ENCODE measurements around the gene INTS2. TPM values are rescaled to one million over a fixed set of nuclear protein-coding genes. Genes with fewer than 3 reads are reported as not detected.
A peak's percentile ranks its signal among the peaks of the same experiment; 100 is the strongest.

INTS2 gene
- polyA plus RNA-seq, 1 of the 3 experiments (the other 2 are of a cell fraction) = 6.7 TPM

DNA sequence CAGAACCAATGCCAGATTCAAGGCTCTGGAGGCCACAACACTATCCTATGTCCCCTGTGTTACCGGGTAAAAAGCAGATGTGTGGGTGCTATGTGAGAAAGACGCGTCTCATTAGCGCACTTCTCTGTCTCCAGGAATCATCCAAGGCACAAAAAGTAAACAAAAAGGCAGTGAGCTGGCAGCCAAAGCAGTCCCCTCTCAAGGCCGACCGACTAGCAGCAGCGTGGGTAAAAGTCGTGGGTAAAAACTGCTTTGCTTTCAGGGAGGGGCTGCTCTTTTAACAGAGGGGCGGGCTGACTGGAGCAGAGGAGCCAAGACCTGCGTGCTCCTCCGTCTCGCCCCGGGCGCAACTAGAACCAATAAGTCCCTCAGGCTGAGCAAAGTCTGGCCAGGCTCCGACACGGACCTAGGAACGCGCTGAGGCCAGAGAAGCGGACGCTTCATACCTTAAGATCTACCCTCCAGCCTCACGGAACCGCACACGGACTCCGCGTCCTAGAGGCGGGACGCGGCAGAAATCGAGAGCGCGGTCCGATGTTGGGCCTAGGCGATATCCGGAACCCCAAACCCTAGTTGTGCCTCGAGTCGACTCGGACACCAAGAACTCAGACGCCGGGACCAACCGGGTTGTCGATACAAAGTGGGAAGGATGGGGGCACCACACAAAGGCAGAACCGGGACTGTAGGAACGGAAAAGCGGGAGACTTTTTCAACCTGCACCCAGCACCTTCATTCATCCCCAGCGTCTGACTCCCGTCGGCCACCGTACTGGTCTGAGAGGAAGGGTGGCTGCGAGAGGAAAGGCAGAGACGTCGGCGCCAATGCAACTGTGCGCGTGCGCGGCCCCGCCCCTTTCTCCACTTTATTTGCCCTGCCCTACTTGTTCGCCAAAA, at the start of gene INTS2 (continued):
- TF ChIP-seq EP300 (IDR thresholded peaks at IDR 0.05; ENCODE audit: borderline replicate concordance in 1 of 2, low read depth in 1 of 2, low read length in 1 of 2) = peak in 1 of 2 experiments; percentile 44; a peak in 1 of 4 replicates
- TF ChIP-seq RAD21 (IDR thresholded peaks at IDR 0.05; ENCODE audit: low read length) = no peak
- TF ChIP-seq, protein P1, sequence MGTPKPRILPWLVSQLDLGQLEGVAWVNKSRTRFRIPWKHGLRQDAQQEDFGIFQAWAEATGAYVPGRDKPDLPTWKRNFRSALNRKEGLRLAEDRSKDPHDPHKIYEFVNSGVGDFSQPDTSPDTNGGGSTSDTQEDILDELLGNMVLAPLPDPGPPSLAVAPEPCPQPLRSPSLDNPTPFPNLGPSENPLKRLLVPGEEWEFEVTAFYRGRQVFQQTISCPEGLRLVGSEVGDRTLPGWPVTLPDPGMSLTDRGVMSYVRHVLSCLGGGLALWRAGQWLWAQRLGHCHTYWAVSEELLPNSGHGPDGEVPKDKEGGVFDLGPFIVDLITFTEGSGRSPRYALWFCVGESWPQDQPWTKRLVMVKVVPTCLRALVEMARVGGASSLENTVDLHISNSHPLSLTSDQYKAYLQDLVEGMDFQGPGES (IDR thresholded peaks at IDR 0.05; ENCODE audit: low read depth, low read length) = no peak
- TF ChIP-seq MXI1 (IDR thresholded peaks at IDR 0.05; ENCODE audit: low read depth, low read length) = peak; percentile 76; the same call in 1 of the 2 replicates
- TF ChIP-seq, protein P2, sequence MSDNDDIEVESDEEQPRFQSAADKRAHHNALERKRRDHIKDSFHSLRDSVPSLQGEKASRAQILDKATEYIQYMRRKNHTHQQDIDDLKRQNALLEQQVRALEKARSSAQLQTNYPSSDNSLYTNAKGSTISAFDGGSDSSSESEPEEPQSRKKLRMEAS (IDR thresholded peaks at IDR 0.05; ENCODE audit: low read depth) = peak; percentile 75

GRCh38 chr17:61974115-61974514, 46.3 kb upstream of the INTS2 start:
- Histone ChIP-seq H4K20me1 (ENCODE audit: insufficient read depth) (peaks cover 20% of the 10 kb centered on the region; the same call in 1 of the 2 replicates), H3K79me2 (ENCODE audit: insufficient read depth) (peaks cover 81% of the 10 kb centered on the region), H3K9me2 (no peaks in the 10 kb centered on the region), H2AFZ (ENCODE audit: low read depth) (no peak overlapping the region), H3F3A (replicated peaks; ENCODE audit: insufficient read depth) (peaks cover 22% of the 10 kb centered on the region), H3K4me3 (ENCODE audit: low read depth in 2 of 2, low read length in 1 of 2) (no peak overlapping the region), H3K27ac (ENCODE audit: low read depth in 2 of 2, low read length in 1 of 2) (no peak overlapping the region), H3K27me3 (ENCODE audit: insufficient read depth) (no peaks in the 10 kb centered on the region), H3K9me3 (no peaks in the 10 kb centered on the region), H3K36me3 (replicated peaks in 1 of 2; ENCODE audit: control insufficient read depth in 1 of 2, insufficient read depth in 2 of 2, low read length in 1 of 2) (peaks cover 26 to 89% of the 10 kb centered on the region in 2 experiments), H3K4me1 (ENCODE audit: control insufficient read depth in 1 of 2, insufficient read depth in 2 of 2, low read depth in 1 of 2, low read length in 1 of 2) (no peaks in the 10 kb centered on the region), H3K9ac (no peak overlapping the region), H3K4me2 (no peak overlapping the region)
- WGBS (ENCODE audit: low lambda C conversion rate) = 99% methylated on average over 7 of the region's 7 CpGs
- ChIA-PET CTCF (interaction anchor here (0.7 kb wide), 1 partner anchor 120 kb away, joined by 3 read pairs; no protein-coding TSS in a partner anchor), POLR2A (no interaction called here)
- no peak for DNase-seq
- TF ChIP-seq JUND (IDR thresholded peaks at IDR 0.05) = no peak
- TF ChIP-seq RFX5 (IDR thresholded peaks at IDR 0.05; ENCODE audit: low read length) = no peak
- TF ChIP-seq RAD21 (IDR thresholded peaks at IDR 0.05; ENCODE audit: low read length) = no peak
- TF ChIP-seq TCF12 (IDR thresholded peaks at IDR 0.05) = no peak
- TF ChIP-seq CHD2 (IDR thresholded peaks at IDR 0.05; ENCODE audit: low read length, partially characterized antibody) = no peak
- no peak for TF ChIP-seq TAF1 (IDR thresholded peaks at IDR 0.05; ENCODE audit: borderline replicate concordance, low read depth, low read length)

- ChIA-PET CTCF (no interaction called here), POLR2A (no interaction called here)
- peaks cover 27 to 86% of the 10 kb centered on the region in 2 experiments for H3K36me3 ChIP-seq (replicated peaks in 1 of 2; ENCODE audit: control insufficient read depth in 1 of 2, insufficient read depth in 2 of 2, low read length in 1 of 2)
- H3K4me2 ChIP-seq = no peak overlapping the region
- peaks cover 17% of the 10 kb centered on the region for H3F3A ChIP-seq (replicated peaks; ENCODE audit: insufficient read depth)
- no peaks in the 10 kb centered on the region for H3K9me2 ChIP-seq
- H3K27me3 ChIP-seq (ENCODE audit: insufficient read depth) = no peaks in the 10 kb centered on the region
- no peak for DNase-seq
- peaks cover 65% of the 10 kb centered on the region for H3K79me2 ChIP-seq (ENCODE audit: insufficient read depth)
- no peak overlapping the region for H3K4me3 ChIP-seq (ENCODE audit: low read depth in 2 of 2, low read length in 1 of 2)
- no peak overlapping the region for H2AFZ ChIP-seq (ENCODE audit: low read depth)
- H3K4me1 ChIP-seq (ENCODE audit: control insufficient read depth in 1 of 2, insufficient read depth in 2 of 2, low read depth in 1 of 2, low read length in 1 of 2) = no peaks in the 10 kb centered on the region
- H4K20me1 ChIP-seq (ENCODE audit: insufficient read depth) = peaks cover 19% of the 10 kb centered on the region; the same call in 1 of the 2 replicates
- H3K27ac ChIP-seq (ENCODE audit: low read depth in 2 of 2, low read length in 1 of 2) = no peak overlapping the region
- H3K9ac ChIP-seq = no peak overlapping the region
- H3K9me3 ChIP-seq = no peaks in the 10 kb centered on the region
- TF ChIP-seq TCF12 (IDR thresholded peaks at IDR 0.05) (no peak), SIN3A (IDR thresholded peaks at IDR 0.05; ENCODE audit: borderline replicate concordance, low read depth, low read length) (no peak), GABPA (IDR thresholded peaks at IDR 0.05; ENCODE audit: low read depth) (no peak), EZH2phosphoT487 (IDR thresholded peaks at IDR 0.05; ENCODE audit: borderline replicate concordance, low read depth) (no peak), RXRA (IDR thresholded peaks at IDR 0.05; ENCODE audit: borderline replicate concordance, low read depth) (no peak), NFIC (IDR thresholded peaks at IDR 0.05; ENCODE audit: borderline replicate concordance) (no peak), EP300 (IDR thresholded peaks at IDR 0.05; ENCODE audit: borderline replicate concordance in 1 of 2, low read depth in 1 of 2, low read length in 1 of 2) (no peak), SMC3 (IDR thresholded peaks at IDR 0.05; ENCODE audit: low read depth, low read length) (no peak), RCOR1 (IDR thresholded peaks at IDR 0.05; ENCODE audit: low read length) (no peak), FOXJ3 (CRISPR knock-in tag; IDR thresholded peaks at IDR 0.05) (no peak), YY1 (IDR thresholded peaks at IDR 0.05; ENCODE audit: low read depth) (no peak), MEF2A (IDR thresholded peaks at IDR 0.05; ENCODE audit: borderline replicate concordance, low read depth) (no peak), USF1 (IDR thresholded peaks at IDR 0.05; ENCODE audit: borderline replicate concordance, low read depth) (no peak), FOSL2 (IDR thresholded peaks at IDR 0.05; ENCODE audit: borderline replicate concordance, low read depth) (no peak), TAF1 (IDR thresholded peaks at IDR 0.05; ENCODE audit: borderline replicate concordance, low read depth, low read length) (no peak)
- TF ChIP-seq, protein P3, sequence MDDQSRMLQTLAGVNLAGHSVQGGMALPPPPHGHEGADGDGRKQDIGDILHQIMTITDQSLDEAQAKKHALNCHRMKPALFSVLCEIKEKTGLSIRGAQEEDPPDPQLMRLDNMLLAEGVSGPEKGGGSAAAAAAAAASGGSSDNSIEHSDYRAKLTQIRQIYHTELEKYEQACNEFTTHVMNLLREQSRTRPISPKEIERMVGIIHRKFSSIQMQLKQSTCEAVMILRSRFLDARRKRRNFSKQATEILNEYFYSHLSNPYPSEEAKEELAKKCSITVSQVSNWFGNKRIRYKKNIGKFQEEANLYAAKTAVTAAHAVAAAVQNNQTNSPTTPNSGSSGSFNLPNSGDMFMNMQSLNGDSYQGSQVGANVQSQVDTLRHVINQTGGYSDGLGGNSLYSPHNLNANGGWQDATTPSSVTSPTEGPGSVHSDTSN (IDR thresholded peaks at IDR 0.05) = no peak
- TF ChIP-seq, protein P2 (IDR thresholded peaks at IDR 0.05; ENCODE audit: low read depth) = no peak
Observed at GRCh38 chr17:61972311-61972710, 44.5 kb upstream of the INTS2 start.
